Smooth muscle cell (in vitro differentiated cells): ENCODE data around the gene MMEL1. TPM values are rescaled to one million over a fixed set of nuclear protein-coding genes. Genes with fewer than 3 reads are reported as not detected.
A peak's percentile ranks its signal among the peaks of the same experiment; 100 is the strongest.

Source experiments
- DNase-seq: peaks from one replicate; lab custom pipeline; 2025; ENCODE audit not compliant: unreplicated experiment; lab: John Stamatoyannopoulos, UW
- H2AFZ ChIP-seq: fragments of 200-600 bp; sonication (generic); 2 replicates; pipeline ENCODE4 v1.6.0; 2016; ENCODE audit warnings: antibody characterized with exemption, low read depth, mild to moderate bottlenecking
- H3F3A ChIP-seq: fragments of 200-600 bp; sonication (generic); 2 replicates; pipeline ENCODE4 v1.6.0; 2017; ENCODE audit warnings: antibody characterized with exemption, low read depth
- H3K27ac ChIP-seq: fragments of 200-600 bp; sonication (generic); 2 replicates; pipeline ENCODE4 v1.5.1; 2016; ENCODE audit warnings: low read depth, mild to moderate bottlenecking
- H3K27me3 ChIP-seq: fragments of 200-600 bp; sonication (generic); 2 replicates; pipeline ENCODE4 v1.6.1; 2016; ENCODE audit warnings: low read depth, mild to moderate bottlenecking
- H3K36me3 ChIP-seq: fragments of 200-600 bp; sonication (generic); 2 replicates; pipeline ENCODE4 v1.5.1; 2016; ENCODE audit warnings: low read depth
- H3K4me1 ChIP-seq: fragments of 200-600 bp; sonication (generic); 2 replicates; pipeline ENCODE4 v1.5.1; 2016; ENCODE audit warnings: low read depth
- H3K4me2 ChIP-seq: fragments of 200-600 bp; sonication (generic); 2 replicates; pipeline ENCODE4 v1.6.0; 2016; ENCODE audit warnings: mild to moderate bottlenecking
- H3K4me3 ChIP-seq: fragments of 200-600 bp; sonication (generic); 2 replicates; pipeline ENCODE4 v1.5.1; 2016; ENCODE audit warnings: mild to moderate bottlenecking
- H3K79me2 ChIP-seq: fragments of 200-600 bp; sonication (generic); 2 replicates; pipeline ENCODE4 v1.6.0; 2016; ENCODE audit warnings: low read depth, mild to moderate bottlenecking
- H3K9ac ChIP-seq: fragments of 200-600 bp; sonication (generic); 2 replicates; pipeline ENCODE4 v1.6.0; 2016; ENCODE audit warnings: low read depth
- H3K9me3 ChIP-seq: fragments of 200-600 bp; sonication (generic); replicated peaks from 2 replicates; pipeline ENCODE4 v1.5.1; 2016; ENCODE audit warnings: low read depth
- H4K20me1 ChIP-seq: fragments of 200-600 bp; sonication (generic); 2 replicates; pipeline ENCODE4 v1.6.0; 2016; ENCODE audit warnings: low read depth
- CTCF ChIP-seq: fragments of 200-600 bp; sonication (generic); IDR thresholded peaks from 2 replicates; pipeline ENCODE4 v1.5.1; 2017; ENCODE audit warnings: borderline replicate concordance, mild to moderate bottlenecking, antibody characterized with exemption; ENCODE audit not compliant: insufficient read depth, poor library complexity, severe bottlenecking
- WGBS: methylation state at CpG from one replicate; pipeline ENCODE4 v1.1.7; 2016; ENCODE audit warnings: low lambda C conversion rate; 5-methylcytosine and 5-hydroxymethylcytosine counted together
- polyA plus RNA-seq: library from polyadenylated mRNA; unstranded; fragments of >200 nt; fragmentation: Nextera tagmentation; extraction: Ambion mirVana; gene quantifications from 2 replicates; pipeline ENCODE4 v1.2.1, GENCODE V29; 2016
- total RNA-seq: library from RNA; depleted of rRNA; stranded (reverse); fragments of >200 nt; gene quantifications from 2 replicates; pipeline ENCODE4 v1.2.3, GENCODE V29; 2014

The MMEL1 gene
- total and polyA plus RNA-seq, 2 experiments from 2014 or later = 3.4 TPM; not detected in 1

- H3F3A ChIP-seq = no peaks in the 10 kb centered on the region
- no peak for TF ChIP-seq CTCF
- H3K79me2 ChIP-seq = no peaks in the 10 kb centered on the region
- 86% methylated on average over 11 of the region's 11 CpGs for WGBS
- H3K27ac ChIP-seq = no peak overlapping the region
- no peak overlapping the region for H2AFZ ChIP-seq
- no peak overlapping the region for H3K4me2 ChIP-seq
- H3K4me3 ChIP-seq = no peak overlapping the region
- H3K9me3 ChIP-seq = no peaks in the 10 kb centered on the region
- no peak overlapping the region for H3K9ac ChIP-seq
- no peaks in the 10 kb centered on the region for H3K36me3 ChIP-seq
- H3K4me1 ChIP-seq = peaks cover 46% of the 10 kb centered on the region
- no peak for DNase-seq
- no peaks in the 10 kb centered on the region for H4K20me1 ChIP-seq
- peaks cover 3% of the 10 kb centered on the region for H3K27me3 ChIP-seq
Observed at GRCh38 chr1:2542246-2542915, 90.4 kb downstream of the MMEL1 start.

GRCh38 chr1:2541619-2542245 is 91.1 kb downstream of the MMEL1 start:
- H3K36me3 ChIP-seq = no peaks in the 10 kb centered on the region
- H4K20me1 ChIP-seq = no peaks in the 10 kb centered on the region
- no peak overlapping the region for H3K27ac ChIP-seq
- H3K79me2 ChIP-seq = no peaks in the 10 kb centered on the region
- no peak overlapping the region for H2AFZ ChIP-seq
- H3K27me3 ChIP-seq = peaks cover 3% of the 10 kb centered on the region
- WGBS = 94% methylated on average over 25 of the region's 25 CpGs
- no peak for DNase-seq
- no peaks in the 10 kb centered on the region for H3F3A ChIP-seq
- H3K9ac ChIP-seq = no peak overlapping the region
- H3K4me2 ChIP-seq = no peak overlapping the region
- TF ChIP-seq CTCF = no peak
- H3K4me3 ChIP-seq = no peak overlapping the region
- no peaks in the 10 kb centered on the region for H3K9me3 ChIP-seq
- H3K4me1 ChIP-seq = peaks cover 41% of the 10 kb centered on the region

GRCh38 chr1:2540816-2541492 is 91.9 kb downstream of the MMEL1 start:
- no peaks in the 10 kb centered on the region for H3K36me3 ChIP-seq

More at GRCh38 chr1:2540816-2541492, 91.9 kb downstream of the MMEL1 start:
- Histone ChIP-seq H3K4me2 (peak overlapping the region; percentile 78), H3K4me1 (peaks cover 42% of the 10 kb centered on the region), H4K20me1 (no peaks in the 10 kb centered on the region), H2AFZ (no peak overlapping the region), H3K9me3 (no peaks in the 10 kb centered on the region), H3K27me3 (peaks cover 3% of the 10 kb centered on the region), H3K9ac (no peak overlapping the region), H3F3A (no peaks in the 10 kb centered on the region), H3K4me3 (peak overlapping the region; percentile 8), H3K79me2 (no peaks in the 10 kb centered on the region), H3K27ac (no peak overlapping the region)
- DNase-seq = no peak
- WGBS = 30% methylated on average over 16 of the region's 39 CpGs
- TF ChIP-seq CTCF = no peak

Other genes starting within 250 kb of the MMEL1 start
- 3.2 and 4.9 TPM in 2 replicates for gene MORN1, start 241.5 kb downstream of the MMEL1 start, total RNA-seq
- gene MORN1, start 241.5 kb downstream of the MMEL1 start, polyA plus RNA-seq = 6.2 and 7.3 TPM in 2 replicates
- gene RER1, start 241.2 kb downstream of the MMEL1 start, total RNA-seq = 101 and 110 TPM in 2 replicates
- 253 and 269 TPM in 2 replicates for gene RER1, start 241.2 kb downstream of the MMEL1 start, polyA plus RNA-seq
- 10.2 and 14.0 TPM in 2 replicates for gene PEX10, start 220.5 kb downstream of the MMEL1 start, total RNA-seq
- gene PEX10, start 220.5 kb downstream of the MMEL1 start, polyA plus RNA-seq = 20.3 and 28.1 TPM in 2 replicates
- gene PLCH2, start 156.7 kb downstream of the MMEL1 start, total RNA-seq = 0.09 and 0.81 TPM in 2 replicates
- 0.04 and 0.13 TPM in 2 replicates for gene PLCH2, start 156.7 kb downstream of the MMEL1 start, polyA plus RNA-seq
- 27.2 and 28.7 TPM in 2 replicates for gene PANK4, start 106.4 kb downstream of the MMEL1 start, total RNA-seq
- 28.4 and 28.5 TPM in 2 replicates for gene PANK4, start 106.4 kb downstream of the MMEL1 start, polyA plus RNA-seq
- 1.6 TPM in 1 of 2 replicates, not detected in the other for gene HES5, start 102.8 kb downstream of the MMEL1 start, total RNA-seq
- gene HES5, start 102.8 kb downstream of the MMEL1 start, polyA plus RNA-seq = 1.3 and 1.7 TPM in 2 replicates
- 0.40 TPM in 1 of 2 replicates, not detected in the other for gene TNFRSF14, start 76.6 kb downstream of the MMEL1 start, total RNA-seq
- not detected in 2 replicates for gene TNFRSF14, start 76.6 kb downstream of the MMEL1 start, polyA plus RNA-seq
- gene PRXL2B, start 46.2 kb downstream of the MMEL1 start, total RNA-seq = 16.1 and 27.4 TPM in 2 replicates
- gene PRXL2B, start 46.2 kb downstream of the MMEL1 start, polyA plus RNA-seq = 18.4 and 26.6 TPM in 2 replicates
- 0.04 TPM in 1 of 2 replicates, not detected in the other for gene TTC34, start 168.7 kb upstream of the MMEL1 start, total RNA-seq
- 0.01 TPM in 1 of 2 replicates, not detected in the other for gene TTC34, start 168.7 kb upstream of the MMEL1 start, polyA plus RNA-seq